Dermis blood vessel endothelial cell (primary cell): ENCODE data around the gene CELSR3. TPM values are rescaled to one million over a fixed set of nuclear protein-coding genes. Genes with fewer than 3 reads are reported as not detected.

ENCODE experiments used
- DNase-seq: peaks from one replicate; pipeline ENCODE4 v3.0.0; 2010
- total RNA-seq: library from RNA; depleted of rRNA; stranded (reverse); fragments of >200 nt; gene quantifications from 2 replicates; pipeline ENCODE4 v1.2.3, GENCODE V29; 2014

Gene CELSR3
- 0.17 and 0.47 TPM in 2 replicates for total RNA-seq

GRCh38 chr3:48662753-48663488 is at the start of gene CELSR3:
Gene CELSR3 (minus strand): TSS chr3:48662886. CDS start chr3:48662634, 252 bp downstream.
- DNase-seq, result peak; percentile 91

DNA sequence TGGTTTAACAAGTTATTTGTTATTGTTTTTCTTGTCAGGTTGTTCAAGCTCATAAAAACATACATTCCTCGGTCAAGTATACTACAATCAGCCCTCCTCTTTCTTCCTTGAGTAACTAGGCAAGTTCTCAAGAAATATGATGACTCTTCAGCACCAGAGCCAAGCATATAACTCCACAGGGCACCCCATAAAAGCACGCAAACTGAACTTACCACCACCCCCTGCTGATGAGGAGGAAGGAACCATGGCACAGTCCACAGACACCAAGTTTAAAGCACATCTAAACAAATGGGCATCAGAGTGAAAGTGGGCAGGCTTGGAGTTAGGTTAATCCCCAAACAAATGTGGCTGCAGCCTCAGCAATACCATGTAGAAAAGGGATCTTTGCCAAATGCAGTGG is 49.0 kb upstream of the CELSR3 start:
- no peak for DNase-seq

DNA sequence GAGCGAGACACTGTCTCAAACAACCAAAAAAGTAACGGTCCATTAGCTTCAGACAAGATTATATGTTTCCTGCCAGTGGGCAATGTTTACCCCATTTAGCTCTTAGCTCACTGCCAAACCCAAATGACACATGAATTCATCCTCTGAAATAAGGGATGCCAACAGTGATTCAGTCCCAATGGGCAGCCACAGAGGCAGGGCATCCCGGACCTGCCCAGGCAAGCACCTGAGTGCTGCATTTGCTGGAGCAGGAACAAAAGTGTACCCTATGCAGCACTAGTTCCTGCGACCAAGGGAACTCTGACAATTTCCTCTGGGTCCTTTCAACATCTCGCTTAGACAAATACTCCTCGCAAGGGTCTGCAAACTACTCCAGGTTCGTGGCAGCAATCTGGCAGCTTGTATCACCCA is 46.4 kb upstream of the CELSR3 start:
- no peak for DNase-seq

DNA sequence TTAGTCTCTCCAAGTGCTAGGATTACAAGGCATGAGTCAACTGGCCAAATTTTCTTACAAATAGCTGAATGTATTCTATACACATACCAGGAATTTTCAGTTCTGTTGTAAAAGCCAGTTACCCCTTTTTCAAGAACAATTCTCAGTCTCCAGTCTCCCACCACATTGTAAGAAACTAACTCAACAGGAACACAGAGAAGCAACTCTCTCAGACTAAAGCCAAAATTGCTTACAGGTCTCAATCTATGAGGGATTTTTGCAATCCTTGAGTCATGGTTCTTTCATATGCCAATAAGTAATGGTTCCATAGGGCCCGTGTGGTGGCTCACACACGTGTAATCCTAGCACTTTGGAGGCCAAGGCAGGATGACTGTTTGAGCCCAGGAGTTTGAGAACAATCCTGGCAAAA is 45.8 kb upstream of the CELSR3 start:
- no peak for DNase-seq

- DNase-seq, result no peak
Measured at GRCh38 chr3:48707157-48707556, 44.5 kb upstream of the CELSR3 start.

DNA sequence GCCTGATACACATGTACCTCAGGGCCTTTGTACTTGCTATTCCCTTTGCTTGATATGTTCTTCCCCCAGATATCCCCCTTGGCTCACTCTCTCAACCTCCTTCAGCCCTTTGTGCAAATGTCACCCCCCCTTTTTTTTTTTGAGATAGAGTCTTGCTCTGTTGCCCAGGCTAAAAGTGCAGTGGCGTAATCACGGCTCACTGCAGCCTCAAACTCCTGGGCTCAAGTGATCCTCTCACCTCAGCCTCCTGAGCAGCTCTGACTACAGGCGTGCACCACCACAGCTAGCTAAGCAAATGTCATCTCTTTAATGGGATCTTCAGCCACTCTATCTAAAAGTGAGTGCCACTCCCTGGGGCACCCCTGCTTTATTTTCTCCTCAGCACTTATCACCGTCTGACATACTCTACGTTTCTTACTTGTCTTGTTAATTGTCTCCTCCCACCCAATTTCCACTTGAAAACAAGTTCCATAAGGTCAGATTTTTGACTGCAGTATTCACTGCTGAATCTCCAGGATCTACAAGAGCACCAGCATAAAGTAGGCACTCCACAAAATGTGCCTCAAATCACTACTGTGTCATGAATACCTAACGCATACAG is 39.7 kb upstream of the CELSR3 start:
- DNase-seq, result no peak

- no peak for DNase-seq
Measured at GRCh38 chr3:48700731-48701405, 38.2 kb upstream of the CELSR3 start.

- no peak for DNase-seq
Measured at GRCh38 chr3:48698891-48699290, 36.2 kb upstream of the CELSR3 start.

DNA sequence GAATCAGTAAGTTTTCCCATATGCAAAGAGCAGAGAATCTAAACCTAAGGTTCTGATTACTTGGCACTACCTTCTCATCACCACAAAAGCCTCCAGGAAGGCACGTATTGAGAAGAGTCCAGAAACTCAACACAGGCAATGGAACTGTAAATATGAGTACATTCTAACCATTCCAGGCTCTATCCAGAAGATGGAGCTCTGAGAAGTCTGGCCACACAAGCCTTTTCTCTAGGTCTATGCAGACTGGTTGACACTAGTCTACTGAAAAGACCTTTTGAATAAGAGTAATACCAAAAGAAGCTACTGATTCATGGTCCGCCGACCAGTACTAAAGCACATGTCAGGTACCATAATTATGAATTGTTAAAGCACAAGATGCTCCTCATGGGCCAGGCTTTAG is 35.3 kb upstream of the CELSR3 start:
- DNase-seq, result no peak

DNA sequence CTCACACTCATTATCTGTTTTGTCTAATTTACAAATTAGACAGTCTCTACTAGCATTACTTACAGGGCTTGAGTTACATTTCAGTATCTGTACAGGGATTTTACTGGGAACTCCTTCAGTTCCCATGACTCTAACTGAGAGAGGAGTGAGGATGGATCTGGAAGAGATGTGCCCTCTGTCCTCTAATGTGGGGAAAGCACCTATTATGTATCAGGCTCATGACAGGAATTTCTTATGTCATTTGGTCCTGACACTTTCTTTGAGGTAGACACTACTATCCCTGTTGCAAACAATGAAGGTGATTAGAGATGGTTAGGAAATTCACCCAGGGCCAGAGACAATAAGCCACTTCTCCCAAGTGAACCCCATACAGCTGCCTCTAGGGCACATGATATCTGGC is 33.9 kb upstream of the CELSR3 start:
- DNase-seq, result no peak

DNA sequence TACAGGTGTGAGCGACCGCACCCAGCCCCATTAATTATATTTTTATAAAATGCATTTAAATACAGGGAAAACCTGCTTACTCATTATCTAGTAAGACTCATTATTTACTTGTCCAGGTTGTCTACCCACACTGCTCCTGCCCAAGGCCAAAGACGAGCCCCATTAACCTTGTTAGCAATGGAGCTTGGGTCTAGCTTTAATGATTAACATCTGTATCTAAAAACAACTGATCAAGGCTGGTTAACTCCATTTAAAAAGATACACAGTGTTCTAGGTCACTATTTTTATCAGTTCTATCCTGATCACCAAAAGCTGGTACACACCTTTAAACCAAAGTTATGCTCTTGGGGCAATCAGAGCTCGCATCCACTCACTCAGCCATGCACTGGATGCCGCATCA is 33.5 kb upstream of the CELSR3 start:
- no peak for DNase-seq

DNA sequence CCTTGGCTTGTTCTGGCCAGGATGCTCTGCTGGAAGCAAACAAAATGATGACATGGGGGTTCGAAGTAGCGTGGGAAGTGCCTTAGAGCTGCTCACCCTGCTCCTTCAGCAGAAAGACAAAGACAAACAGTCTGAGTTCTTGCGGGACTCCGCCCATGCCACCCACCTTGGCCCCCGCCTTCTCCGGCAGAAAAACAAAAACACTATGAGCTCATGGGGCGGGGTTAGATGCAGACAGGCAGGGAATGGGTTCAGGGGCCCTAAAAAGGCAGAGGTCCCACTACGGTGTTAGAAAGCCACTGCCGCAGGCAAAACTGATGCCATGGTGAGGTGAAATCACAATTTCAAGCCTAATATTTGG is 32.7 kb upstream of the CELSR3 start:
- DNase-seq, result peak; percentile 48

DNA sequence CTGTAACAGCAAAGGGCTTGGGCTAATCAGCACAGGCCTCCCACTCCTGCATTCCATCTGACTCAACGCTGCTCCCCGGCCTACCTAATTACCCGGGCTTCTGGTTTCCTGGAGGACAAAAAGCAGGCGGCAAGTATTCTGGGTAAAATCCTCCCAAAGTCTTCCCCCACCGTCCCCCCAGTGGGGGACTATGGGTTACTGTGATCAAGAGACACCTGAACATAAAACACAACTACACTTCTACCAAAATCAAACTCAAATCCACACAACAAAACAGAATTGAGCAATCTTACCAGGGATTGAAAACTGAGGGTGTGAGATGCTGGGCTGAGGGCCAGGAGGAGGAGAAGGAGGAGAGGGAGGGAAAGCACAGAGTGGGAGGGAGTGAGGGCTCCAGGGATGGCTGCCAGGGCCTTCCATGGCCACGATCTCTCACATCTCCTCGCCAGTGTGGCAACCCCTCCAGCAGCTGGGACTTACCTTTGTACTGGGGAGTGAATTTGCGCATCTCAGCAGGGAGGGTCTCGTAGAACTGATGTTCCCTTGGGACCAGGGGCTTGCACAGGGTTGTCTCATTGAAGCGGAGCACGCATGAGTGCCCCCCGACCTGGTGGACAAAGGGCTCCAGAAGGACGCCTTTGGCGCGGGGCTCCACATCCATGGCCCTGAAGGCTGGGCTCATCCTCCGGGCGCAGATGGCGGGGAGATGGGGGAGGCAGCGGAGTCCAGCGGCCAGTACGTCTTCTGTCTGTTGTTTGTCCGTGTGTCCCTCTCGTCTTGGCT is 32.1 kb upstream of the CELSR3 start:
- DNase-seq, result peak; percentile 74

DNA sequence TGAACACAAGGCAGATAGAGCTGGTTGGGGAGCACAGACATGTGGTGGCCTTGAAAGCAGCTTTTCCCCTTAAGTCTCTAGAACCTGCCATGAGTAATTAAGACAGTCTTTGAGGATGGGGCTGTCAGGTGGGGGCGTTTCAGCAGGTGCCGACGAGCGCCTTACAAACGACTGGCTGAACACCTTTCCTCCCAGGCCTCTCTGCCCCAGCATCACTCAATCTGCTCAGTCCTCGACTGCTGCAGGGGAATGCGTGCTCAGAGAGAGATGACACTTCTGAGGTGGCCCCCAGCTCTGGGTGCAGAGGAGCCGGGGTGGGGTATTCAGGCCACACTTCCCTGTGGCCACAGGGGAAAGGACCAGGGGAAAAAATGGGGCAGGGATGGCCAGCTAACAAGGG is 31.1 kb upstream of the CELSR3 start:
- no peak for DNase-seq

DNA sequence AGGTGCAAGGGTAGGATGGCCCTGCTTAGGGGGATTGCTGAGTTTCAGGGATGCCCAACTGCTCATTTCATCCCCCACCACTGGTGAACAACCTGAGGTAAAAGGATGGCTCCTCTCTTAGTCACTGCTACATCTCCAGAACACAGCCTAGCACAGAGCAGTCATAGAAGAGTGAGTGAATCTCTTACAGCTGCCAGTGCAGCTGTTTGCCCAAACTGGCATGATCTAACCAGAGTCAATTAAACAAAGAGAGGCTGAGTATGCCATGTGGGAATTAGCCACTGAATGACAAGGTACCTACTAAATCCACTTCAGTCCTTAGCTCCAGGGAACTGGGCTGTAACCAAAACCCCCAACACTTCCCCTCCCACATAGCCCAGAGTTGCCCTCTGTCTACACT is 29.9 kb upstream of the CELSR3 start:
- DNase-seq, result no peak

GRCh38 chr3:48690846-48691458 is 28.3 kb upstream of the CELSR3 start:
- no peak for DNase-seq

DNA sequence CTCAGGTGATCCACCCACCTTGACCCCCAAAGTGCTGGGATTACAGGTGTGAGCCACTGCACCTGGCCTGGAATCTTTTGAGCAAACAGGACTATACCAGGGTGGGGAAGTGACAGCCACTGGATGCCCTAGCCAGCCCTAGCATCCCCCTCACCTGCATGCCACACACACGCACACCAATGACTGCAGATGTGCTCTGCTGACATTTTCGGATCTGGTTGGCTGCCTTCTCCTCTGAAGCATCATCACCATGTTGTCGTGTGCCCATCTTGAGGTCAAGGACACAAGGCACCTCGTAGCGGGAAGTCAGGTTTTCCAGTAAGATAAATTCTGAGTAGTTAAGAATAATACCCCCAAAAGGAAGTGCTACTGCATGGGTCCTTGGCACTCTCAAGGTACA is 26.7 kb upstream of the CELSR3 start:
- DNase-seq, result no peak

DNA sequence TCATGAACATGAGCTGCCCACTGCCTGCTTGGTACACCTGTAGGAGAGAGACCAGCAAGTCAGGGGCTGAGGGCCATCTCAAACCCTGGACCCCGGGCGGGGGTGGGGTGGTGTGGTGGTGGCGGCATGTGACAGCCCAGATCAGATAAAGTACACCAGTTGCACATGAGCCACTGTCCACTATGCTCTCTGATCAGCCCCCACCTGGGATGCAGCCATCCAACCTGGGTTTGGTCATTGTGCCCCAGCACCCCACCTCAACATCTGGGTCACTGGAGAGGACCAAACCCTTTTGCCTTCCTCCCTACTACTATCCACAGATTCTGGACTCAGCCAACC is 26.0 kb upstream of the CELSR3 start:
- no peak for DNase-seq

DNA sequence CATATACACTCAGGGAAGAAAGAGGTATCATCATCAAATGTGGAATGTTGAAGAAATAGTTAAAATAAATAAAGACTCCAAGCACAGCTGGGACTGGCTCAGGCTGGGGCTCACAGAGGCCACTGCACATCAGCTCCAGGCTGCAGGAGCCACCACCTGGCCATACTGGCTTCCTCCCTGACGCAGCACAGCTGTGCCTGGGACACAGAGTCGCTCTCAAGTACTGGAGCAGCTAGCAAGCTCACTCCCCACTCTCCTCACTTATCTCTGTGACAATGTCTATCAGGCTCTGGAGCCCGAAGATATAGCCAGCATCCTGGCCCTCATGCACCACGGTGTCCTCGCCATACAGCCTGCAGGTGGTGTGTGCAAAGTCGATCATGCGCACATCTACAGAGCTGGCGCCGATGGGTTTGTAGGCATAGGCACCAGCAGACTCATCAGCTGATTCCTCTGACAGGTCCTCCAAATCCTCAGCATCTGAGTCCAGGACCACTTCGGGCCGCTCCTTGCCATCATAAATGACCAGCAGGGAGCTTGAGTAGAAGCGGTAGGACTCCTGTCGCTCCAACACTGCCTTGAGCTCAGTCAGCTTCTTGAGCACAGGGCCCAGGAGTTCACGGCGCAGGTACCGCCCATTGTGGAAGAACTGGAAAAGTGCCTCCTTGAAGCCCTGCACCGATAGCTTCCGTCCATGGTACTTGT is 25.5 kb upstream of the CELSR3 start:
- DNase-seq, result no peak

GRCh38 chr3:48687220-48687678 is 24.6 kb upstream of the CELSR3 start:
- no peak for DNase-seq

DNA sequence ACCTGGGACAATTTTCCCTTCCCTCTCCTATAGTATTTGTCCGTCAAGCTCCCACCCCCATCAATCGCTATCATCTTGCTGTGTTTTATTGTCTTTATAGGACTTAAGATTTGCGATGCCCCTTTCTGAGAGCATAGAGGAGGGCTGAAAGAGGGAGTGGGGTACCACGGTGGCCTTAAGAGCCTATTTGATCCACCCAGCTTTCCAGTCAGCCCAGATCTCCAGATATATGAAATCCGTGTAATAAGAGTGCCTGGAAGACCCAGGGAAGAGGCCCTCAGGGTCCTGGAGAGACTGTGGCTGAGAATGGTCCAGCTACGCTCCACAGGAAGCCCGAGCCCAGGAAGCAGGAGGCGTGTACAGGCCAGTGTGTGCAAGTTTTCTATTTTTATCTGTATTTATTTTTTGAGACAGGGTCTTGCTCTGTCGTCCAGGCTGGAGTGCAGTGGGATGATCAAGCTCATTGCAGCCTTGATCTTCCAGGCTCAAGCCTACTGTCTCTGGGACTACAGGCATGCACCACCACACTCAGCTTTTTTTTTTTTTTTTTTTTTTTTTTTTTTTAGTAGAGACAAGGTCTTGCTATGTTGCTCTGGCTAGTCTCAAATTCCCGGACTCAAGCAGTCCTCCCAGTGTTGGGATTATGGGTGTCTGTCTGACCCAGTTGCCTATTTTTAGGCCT is 24.0 kb upstream of the CELSR3 start:
- no peak for DNase-seq
